Stomach smooth muscle (tissue), 2 donors: ENCODE results near the gene KCNK6.

Source experiments
- H3K27ac ChIP-seq: one replicate; pipeline ENCODE4 v1.7.0; 2013; ENCODE audit warnings: mild to moderate bottlenecking, low read length, inconsistent platforms
- H3K27me3 ChIP-seq, 2 donors: one replicate each; pipeline ENCODE4 v1.7.0; 2013; ENCODE audit warnings: low read length in 2 of 2; ENCODE audit not compliant: insufficient read depth in 2 of 2, control insufficient read depth in 1 of 2
- H3K36me3 ChIP-seq, 2 donors: one replicate each; pipeline ENCODE4 v1.7.0; 2013; ENCODE audit warnings: low read length in 2 of 2; ENCODE audit not compliant: control insufficient read depth in 2 of 2, insufficient read depth in 2 of 2
- H3K4me1 ChIP-seq: one replicate; pipeline ENCODE4 v1.7.0; 2013; ENCODE audit warnings: low read length; ENCODE audit not compliant: control insufficient read depth, insufficient read depth
- H3K4me3 ChIP-seq, 2 donors: one replicate each; pipeline ENCODE4 v1.7.0; 2013; ENCODE audit warnings: low read length in 2 of 2
- H3K9ac ChIP-seq, 2 donors: one replicate each; pipeline ENCODE4 v1.7.0; 2013; ENCODE audit warnings: low read length in 2 of 2, mild to moderate bottlenecking in 1 of 2
- H3K9me3 ChIP-seq, 2 donors: one replicate each; pipeline ENCODE4 v1.7.0; 2013; ENCODE audit warnings: low read length in 2 of 2; ENCODE audit not compliant: control insufficient read depth in 2 of 2
- donor health status: healthy.
- donor health status: Pancreatic carcinoma.

The KCNK6 gene

GRCh38 chr19:38319421-38320258 is at the start of gene KCNK6:
TSS of gene KCNK6 (plus strand) at chr19:38319845. CDS start at chr19:38319951, 106 bp downstream.
- H3K4me3 ChIP-seq, result peak within 1 kb of the TSS; percentile 61 to 81
- H3K4me1 ChIP-seq, result peaks cover 55% of the 10 kb centered on the region
- peak within 1 kb of the TSS; percentile 90 for H3K27ac ChIP-seq

GRCh38 chr19:38270587-38271167 is 49.0 kb upstream of the KCNK6 start:
- Histone ChIP-seq H3K36me3 (no peaks in the 10 kb centered on the region), H3K4me1 (no peaks in the 10 kb centered on the region), H3K27ac (no peak overlapping the region), H3K9me3 (no peaks in the 10 kb centered on the region), H3K9ac (no peak overlapping the region), H3K4me3 (no peak overlapping the region), H3K27me3 (no peaks in the 10 kb centered on the region)

More at GRCh38 chr19:38319421-38320258, at the start of gene KCNK6:
- Histone ChIP-seq H3K27me3 (no peaks in the 10 kb centered on the region), H3K36me3 (peaks cover 0 to 4% of the 10 kb centered on the region in 2 donors), H3K9ac (peak within 1 kb of the TSS; percentile 67 to 74), H3K9me3 (no peaks in the 10 kb centered on the region)

GRCh38 chr19:38273499-38273898 is 46.1 kb upstream of the KCNK6 start:
- Histone ChIP-seq H3K27ac (no peak overlapping the region), H3K4me3 (no peak overlapping the region), H3K4me1 (peaks cover 11% of the 10 kb centered on the region), H3K27me3 (no peaks in the 10 kb centered on the region), H3K9me3 (no peaks in the 10 kb centered on the region), H3K9ac (no peak overlapping the region), H3K36me3 (no peaks in the 10 kb centered on the region)

GRCh38 chr19:38274739-38275138 is 44.9 kb upstream of the KCNK6 start:
- Histone ChIP-seq H3K36me3 (no peaks in the 10 kb centered on the region), H3K9ac (no peak overlapping the region), H3K4me3 (no peak overlapping the region), H3K27ac (no peak overlapping the region), H3K9me3 (no peaks in the 10 kb centered on the region), H3K4me1 (peaks cover 11% of the 10 kb centered on the region), H3K27me3 (no peaks in the 10 kb centered on the region)

- H3K4me3 ChIP-seq, result no peak overlapping the region
- no peaks in the 10 kb centered on the region for H3K9me3 ChIP-seq
- H3K4me1 ChIP-seq, result peaks cover 11% of the 10 kb centered on the region
- peak overlapping the region; percentile 62 for H3K27ac ChIP-seq
- H3K27me3 ChIP-seq, result no peaks in the 10 kb centered on the region
- no peak overlapping the region for H3K9ac ChIP-seq
- no peaks in the 10 kb centered on the region for H3K36me3 ChIP-seq
Observed at GRCh38 chr19:38276942-38277517, 42.6 kb upstream of the KCNK6 start.

- Histone ChIP-seq H3K27ac (peak overlapping the region; percentile 62), H3K36me3 (no peaks in the 10 kb centered on the region), H3K4me3 (no peak overlapping the region), H3K9me3 (no peaks in the 10 kb centered on the region), H3K4me1 (peaks cover 11% of the 10 kb centered on the region), H3K9ac (peak overlapping the region in 1 of 2 donors; percentile 20), H3K27me3 (no peaks in the 10 kb centered on the region)
Observed at GRCh38 chr19:38277549-38277948, 42.1 kb upstream of the KCNK6 start.

GRCh38 chr19:38277969-38278680 is 41.5 kb upstream of the KCNK6 start:
- Histone ChIP-seq H3K9me3 (no peaks in the 10 kb centered on the region), H3K4me3 (no peak overlapping the region), H3K27ac (peak overlapping the region; percentile 62), H3K4me1 (peaks cover 11% of the 10 kb centered on the region), H3K27me3 (no peaks in the 10 kb centered on the region), H3K36me3 (no peaks in the 10 kb centered on the region), H3K9ac (peak overlapping the region; percentile 20 to 47)

- Histone ChIP-seq H3K4me3 (no peak overlapping the region), H3K9me3 (no peaks in the 10 kb centered on the region), H3K27ac (peak overlapping the region; percentile 62), H3K27me3 (no peaks in the 10 kb centered on the region), H3K36me3 (no peaks in the 10 kb centered on the region), H3K9ac (no peak overlapping the region), H3K4me1 (peaks cover 11% of the 10 kb centered on the region)
Observed at GRCh38 chr19:38278751-38279150, 40.9 kb upstream of the KCNK6 start.

GRCh38 chr19:38280030-38280921 is 39.4 kb upstream of the KCNK6 start:
- Histone ChIP-seq H3K36me3 (no peaks in the 10 kb centered on the region), H3K9me3 (no peaks in the 10 kb centered on the region), H3K9ac (no peak overlapping the region), H3K27ac (no peak overlapping the region), H3K4me1 (peaks cover 11% of the 10 kb centered on the region), H3K4me3 (no peak overlapping the region), H3K27me3 (no peaks in the 10 kb centered on the region)
